ENCODE results near the gene WSCD1.

WSCD1 gene

DNA sequence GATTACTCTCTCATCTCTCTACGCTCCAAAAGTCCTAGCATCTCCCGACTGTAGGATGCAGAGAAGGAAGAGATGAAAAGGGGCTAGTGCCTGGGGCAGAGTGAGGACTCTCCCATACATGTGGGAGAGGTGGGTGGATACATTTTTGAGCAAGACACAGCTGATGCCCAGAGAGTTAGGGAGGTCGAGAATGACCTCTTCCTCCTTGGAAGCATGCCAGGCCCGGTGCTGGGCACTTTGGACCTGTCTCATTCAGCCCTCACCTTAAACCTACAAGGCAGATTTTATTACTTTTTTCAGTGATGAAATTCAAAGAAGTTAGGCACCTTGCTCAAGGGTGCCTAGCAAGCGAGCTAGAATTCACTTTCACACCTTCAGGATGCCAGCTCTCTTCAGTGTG is 38.2 kb downstream of the WSCD1 start:
- no peak for DNase-seq (ENCODE audit: low read depth)

DNA sequence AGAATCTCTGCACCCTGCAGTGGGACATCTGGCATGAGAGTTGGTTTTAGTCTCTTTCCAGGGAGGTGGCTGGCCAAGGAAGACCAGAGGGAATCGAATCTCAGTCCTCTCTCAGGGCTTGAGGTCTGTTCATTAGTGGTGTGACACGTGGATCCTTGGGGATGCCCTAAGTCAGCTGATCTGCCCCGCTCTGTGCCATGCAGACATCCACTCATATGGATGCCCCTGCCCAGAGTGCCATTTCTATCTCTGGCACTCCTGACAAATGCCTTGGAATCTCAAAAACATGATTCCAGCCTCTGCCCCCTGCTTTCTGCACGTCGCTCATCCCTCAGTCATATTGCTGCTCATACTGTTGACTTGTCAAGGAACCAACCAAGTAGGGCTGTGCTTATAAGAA is 38.8 kb downstream of the WSCD1 start:
- no peak for DNase-seq (ENCODE audit: low read depth)

DNA sequence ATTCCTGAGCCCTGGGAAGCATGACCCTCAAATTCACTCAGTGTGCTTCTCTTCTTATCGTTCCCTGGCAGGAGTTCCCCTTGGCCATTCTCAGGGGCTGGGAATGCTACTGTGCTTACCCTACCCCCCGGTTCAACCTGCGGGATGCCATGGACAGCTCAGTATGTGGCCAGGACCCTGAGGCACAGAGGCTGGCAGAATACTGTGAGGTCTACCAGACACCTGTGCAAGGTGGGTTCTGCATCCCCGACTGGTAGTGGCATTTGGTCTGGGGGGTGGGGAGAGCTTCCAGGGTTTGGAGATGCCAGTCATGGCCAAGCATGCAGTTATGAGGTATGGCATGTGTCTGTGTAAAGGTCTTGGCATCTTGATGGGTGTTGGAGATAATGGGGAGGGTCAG is 39.4 kb downstream of the WSCD1 start:
- DNase-seq (ENCODE audit: low read depth) = no peak

DNA sequence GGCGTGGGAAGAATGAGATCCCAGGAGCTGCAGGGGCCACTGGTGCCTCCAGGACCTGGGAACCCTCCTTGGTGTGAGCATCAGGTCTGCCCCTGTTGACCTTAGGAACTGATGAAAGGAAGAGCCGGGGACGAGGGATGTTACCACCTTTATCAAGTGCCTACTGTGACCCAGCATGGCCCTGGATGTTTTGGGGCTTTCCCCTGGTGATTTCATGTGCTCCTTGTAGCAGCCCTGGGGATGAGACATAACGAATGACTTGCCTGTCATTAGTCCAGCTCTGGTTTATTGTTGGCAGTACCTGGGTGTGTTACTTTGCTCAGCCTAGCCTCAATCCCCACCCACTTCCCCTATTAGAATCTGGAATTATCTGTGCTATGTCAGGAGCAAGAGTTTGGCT is 39.9 kb downstream of the WSCD1 start:
- no peak for DNase-seq (ENCODE audit: low read depth)

DNA sequence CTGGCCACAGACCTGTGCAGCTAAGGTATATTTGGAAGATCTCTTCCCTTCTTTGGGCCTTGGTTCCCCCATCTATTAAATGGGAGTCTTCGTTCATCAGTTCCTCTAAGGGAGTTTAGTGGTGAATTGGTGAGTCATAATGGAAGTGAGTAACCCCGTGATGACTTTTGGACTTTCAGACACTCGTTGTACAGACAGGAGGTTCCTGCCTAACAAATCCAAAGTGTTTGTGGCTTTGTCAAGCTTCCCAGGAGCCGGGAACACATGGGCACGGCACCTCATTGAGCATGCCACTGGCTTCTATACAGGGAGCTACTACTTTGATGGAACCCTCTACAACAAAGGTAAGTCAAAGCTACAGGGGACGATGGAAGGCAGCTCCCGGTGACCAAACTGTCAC is 40.4 kb downstream of the WSCD1 start:
- DNase-seq (ENCODE audit: low read depth) = no peak

- no peak for DNase-seq (ENCODE audit: low read depth)
Measured at GRCh38 chr17:6120351-6120750, 50.2 kb downstream of the WSCD1 start.

DNA sequence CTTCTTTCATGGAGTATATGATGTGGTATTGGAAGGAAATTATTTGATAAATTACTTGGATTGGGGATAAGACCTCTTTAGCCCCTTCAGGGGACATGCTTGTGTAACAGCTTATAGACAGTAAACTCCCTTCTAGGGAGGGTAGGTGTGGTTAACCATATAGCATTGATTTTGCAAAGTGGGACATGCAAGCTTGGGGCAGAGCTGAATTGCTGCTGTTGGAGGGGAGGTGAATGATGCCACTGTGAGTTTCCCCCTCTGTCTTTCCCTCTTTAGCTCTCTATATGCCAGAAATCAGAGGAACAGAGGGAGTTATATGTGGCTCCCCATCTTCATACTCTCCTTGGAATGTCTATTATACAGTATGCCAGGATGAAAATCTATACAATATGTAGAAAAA is 54.7 kb downstream of the WSCD1 start:
- no peak for DNase-seq (ENCODE audit: low read depth)

GRCh38 chr17:6126768-6127167 is 56.6 kb downstream of the WSCD1 start:
- no peak for DNase-seq (ENCODE audit: low read depth)

- DNase-seq (ENCODE audit: low read depth) = no peak
Measured at GRCh38 chr17:6134721-6135120, 64.5 kb downstream of the WSCD1 start.

DNA sequence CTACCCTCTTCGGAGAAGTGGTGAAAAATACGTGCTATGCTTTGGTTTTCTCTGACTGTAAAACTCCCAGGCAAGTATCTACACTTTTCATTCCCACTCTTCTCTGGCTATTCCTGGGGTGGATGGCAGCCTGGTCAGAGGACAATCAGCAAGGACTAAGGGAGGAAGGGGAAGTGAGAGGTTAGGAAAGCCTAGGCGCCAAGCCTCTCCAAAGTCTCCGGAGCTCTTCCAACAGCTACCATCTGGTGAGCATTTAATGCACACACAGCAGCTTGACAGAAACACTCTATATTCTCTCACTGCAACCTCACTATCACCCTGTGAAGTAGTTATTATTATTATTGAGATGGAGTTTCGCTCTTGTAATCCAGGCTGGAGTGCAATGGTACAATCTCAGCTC is 65.1 kb downstream of the WSCD1 start:
- DNase-seq (ENCODE audit: low read depth) = no peak

- no peak for DNase-seq (ENCODE audit: low read depth)
Measured at GRCh38 chr17:6135996-6136395, 65.8 kb downstream of the WSCD1 start.

- DNase-seq (ENCODE audit: low read depth) = no peak
Measured at GRCh38 chr17:6137716-6138502, 67.7 kb downstream of the WSCD1 start.

GRCh38 chr17:6138761-6139446 is 68.7 kb downstream of the WSCD1 start:
- no peak for DNase-seq (ENCODE audit: low read depth)

DNA sequence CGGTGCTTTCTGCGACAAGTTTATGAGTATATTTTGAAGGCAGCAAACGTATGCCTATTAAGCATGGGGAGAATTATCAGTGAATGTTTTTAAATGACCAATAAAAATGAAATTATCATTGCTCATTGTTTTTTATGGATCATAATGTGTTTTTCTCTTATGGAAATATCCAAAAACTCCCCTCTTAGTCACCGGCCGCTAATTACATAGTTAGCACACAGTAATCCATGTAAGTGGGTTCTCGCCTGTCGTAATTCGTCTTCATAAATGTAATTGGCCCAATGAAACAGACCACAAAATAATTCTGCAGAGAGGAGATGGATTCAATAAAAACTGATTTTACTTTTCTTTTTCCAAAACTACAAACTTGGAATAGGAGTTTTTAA is 69.3 kb downstream of the WSCD1 start:
- no peak for DNase-seq (ENCODE audit: low read depth)

- no peak for DNase-seq (ENCODE audit: low read depth)
Measured at GRCh38 chr17:6140188-6140587, 70.0 kb downstream of the WSCD1 start.

DNA sequence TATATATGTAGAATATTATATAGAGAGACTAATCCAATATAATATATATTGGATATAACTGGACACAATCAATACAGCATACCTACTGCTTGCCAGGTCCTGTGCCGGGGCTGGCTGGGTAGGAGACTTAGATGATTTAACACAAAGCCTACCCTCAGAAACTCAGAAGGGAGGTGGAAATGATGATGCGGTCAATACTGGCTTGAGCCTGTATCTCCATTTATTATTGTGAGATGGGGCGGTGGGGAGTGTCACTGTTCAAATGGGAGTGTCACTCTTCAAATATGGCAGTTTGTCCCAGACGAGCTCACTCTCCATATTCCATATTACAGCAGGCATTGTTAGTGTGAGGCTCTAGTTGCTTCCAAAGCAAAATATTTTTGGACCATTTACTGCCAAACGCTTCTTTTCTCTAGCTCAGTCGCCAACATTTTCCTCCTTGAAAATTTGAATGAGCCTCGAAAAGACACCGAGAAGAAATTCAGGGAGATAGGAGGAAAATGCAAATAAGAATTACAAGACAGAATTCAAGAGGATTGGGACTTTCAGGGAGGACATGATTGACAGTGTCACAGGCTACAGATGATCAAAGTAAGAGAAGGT is 70.7 kb downstream of the WSCD1 start:
- no peak for DNase-seq (ENCODE audit: low read depth)

GRCh38 chr17:6142701-6143100 is 72.5 kb downstream of the WSCD1 start:
- no peak for DNase-seq (ENCODE audit: low read depth)

DNA sequence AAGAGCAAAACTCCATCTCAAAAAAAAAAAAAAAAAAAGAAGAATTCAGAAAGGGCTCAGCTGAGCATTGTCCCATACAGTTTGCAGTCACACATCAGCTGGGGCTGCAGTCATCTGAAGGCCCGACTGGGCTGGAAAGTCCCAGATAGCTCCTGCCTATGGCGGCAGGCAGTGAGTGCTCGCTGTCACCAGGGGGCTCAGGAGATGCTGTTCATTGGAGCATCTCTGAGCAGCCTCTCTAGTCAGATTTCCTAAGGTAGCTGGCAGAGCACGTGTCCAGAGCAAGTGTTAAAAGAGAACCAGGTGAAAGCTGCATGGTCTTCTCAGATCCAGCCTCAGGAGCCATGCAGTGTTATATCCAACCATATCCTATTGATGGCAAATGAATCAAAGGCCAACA is 75.8 kb downstream of the WSCD1 start:
- DNase-seq (ENCODE audit: low read depth) = no peak

DNA sequence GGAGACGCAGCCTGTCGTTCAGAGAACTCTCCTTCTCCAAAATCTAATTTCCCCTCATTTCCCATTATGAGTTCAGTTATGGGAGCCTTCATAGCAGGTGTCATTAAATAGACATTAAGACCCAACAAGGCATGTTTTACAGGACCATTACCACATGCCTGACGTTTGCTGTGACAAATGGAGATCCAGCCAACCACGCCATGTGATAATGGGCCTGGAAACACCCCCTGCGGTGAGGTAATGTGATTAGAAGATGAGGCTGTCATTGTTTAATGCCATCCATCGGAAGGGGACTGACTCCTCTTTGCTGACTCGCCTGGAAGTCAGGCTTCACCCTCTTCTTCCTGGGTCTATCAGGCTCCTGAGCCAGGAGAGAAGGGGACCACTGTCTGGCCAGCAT is 76.9 kb downstream of the WSCD1 start:
- DNase-seq (ENCODE audit: low read depth) = no peak

GRCh38 chr17:6153375-6153774 is 83.2 kb downstream of the WSCD1 start:
- no peak for DNase-seq (ENCODE audit: low read depth)

DNA sequence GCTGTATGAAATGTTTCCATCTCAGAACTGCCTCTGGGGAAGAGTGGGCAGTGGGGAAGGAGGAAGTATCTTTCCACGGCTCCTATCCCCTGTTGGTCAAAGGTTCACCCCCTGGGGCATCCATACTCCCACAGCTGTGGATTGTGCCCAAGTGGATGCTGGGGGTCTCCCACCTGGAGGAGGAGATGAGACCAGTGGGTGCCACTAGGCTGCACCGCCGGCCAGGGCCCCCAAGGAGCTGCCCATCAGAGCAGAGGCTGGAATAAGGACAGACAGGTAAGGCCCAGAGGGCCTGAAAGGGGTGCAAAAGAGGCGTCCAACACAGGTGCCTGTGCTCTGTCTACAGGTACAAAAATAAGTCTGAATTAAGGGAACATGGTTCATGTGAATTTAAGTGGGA is 87.5 kb downstream of the WSCD1 start:
- DNase-seq (ENCODE audit: low read depth) = no peak

- DNase-seq (ENCODE audit: low read depth) = no peak
Measured at GRCh38 chr17:6159541-6160231, 89.5 kb downstream of the WSCD1 start.

GRCh38 chr17:6160232-6160555 is 90.0 kb downstream of the WSCD1 start:
- DNase-seq (ENCODE audit: low read depth) = no peak

Data from stimulated activated CD8-positive, alpha-beta memory T cell treated with anti-CD3 and anti-CD28 coated beads, Interleukin-15, amount 100 ng/mL, for 1 hour (primary cell).